NCI-H460 (cell line): ENCODE data around the gene DMKN. TPM values are rescaled to one million over a fixed set of nuclear protein-coding genes. Genes with fewer than 3 reads are reported as not detected.

Source experiments
- total RNA-seq: library from RNA; depleted of rRNA; stranded (reverse); fragments of >200 nt; shearing (Covaris generic); gene quantifications from 2 replicates; pipeline ENCODE4 v1.2.3, GENCODE V29; 2014; rRNA removed

The DMKN gene
- total RNA-seq, 1 experiment from 2014 or later: 0.40 TPM

Other genes starting within 250 kb of the DMKN start
- gene USF2, start 244.7 kb downstream of the DMKN start, total RNA-seq: 42.8 and 43.9 TPM in 2 replicates
- not detected in 2 replicates for gene HAMP, start 231.1 kb downstream of the DMKN start, total RNA-seq
- not detected in 2 replicates for gene MAG, start 221.5 kb downstream of the DMKN start, total RNA-seq
- not detected in 2 replicates for gene CD22, start 184.5 kb downstream of the DMKN start, total RNA-seq
- not detected in 2 replicates for gene FFAR1, start 165.7 kb downstream of the DMKN start, total RNA-seq
- gene FFAR3, start 155.2 kb downstream of the DMKN start, total RNA-seq: not detected in 2 replicates
- not detected in 2 replicates for gene GPR42, start 142.6 kb downstream of the DMKN start, total RNA-seq
- gene FFAR2, start 65.4 kb downstream of the DMKN start, total RNA-seq: not detected in 2 replicates
- not detected in 2 replicates for gene KRTDAP, start 23.2 kb downstream of the DMKN start, total RNA-seq
- not detected in 2 replicates for gene SBSN, start 14.7 kb upstream of the DMKN start, total RNA-seq
- gene GAPDHS, start 19.8 kb upstream of the DMKN start, total RNA-seq: not detected in 2 replicates
- 231 and 277 TPM in 2 replicates for gene TMEM147, start 32.0 kb upstream of the DMKN start, total RNA-seq
- not detected in 2 replicates for gene ATP4A, start 50.0 kb upstream of the DMKN start, total RNA-seq
- not detected in 2 replicates for gene PMIS2, start 72.5 kb upstream of the DMKN start, total RNA-seq
- 8.6 and 9.9 TPM in 2 replicates for gene HAUS5, start 99.1 kb upstream of the DMKN start, total RNA-seq
- 72.5 and 80.0 TPM in 2 replicates for gene RBM42, start 115.4 kb upstream of the DMKN start, total RNA-seq
- 0.30 TPM in 1 of 2 replicates, not detected in the other for gene ETV2, start 128.1 kb upstream of the DMKN start, total RNA-seq
- gene COX6B1, start 134.7 kb upstream of the DMKN start, total RNA-seq: 297 and 343 TPM in 2 replicates
- gene UPK1A, start 152.9 kb upstream of the DMKN start, total RNA-seq: 0.25 TPM in 1 of 2 replicates, not detected in the other
- gene ZBTB32, start 190.9 kb upstream of the DMKN start, total RNA-seq: not detected in 2 replicates
- gene KMT2B, start 204.4 kb upstream of the DMKN start, total RNA-seq: 7.7 and 9.4 TPM in 2 replicates
- 0.49 and 1.6 TPM in 2 replicates for gene IGFLR1, start 228.8 kb upstream of the DMKN start, total RNA-seq
- gene U2AF1L4, start 231.8 kb upstream of the DMKN start, total RNA-seq: 21.0 and 21.8 TPM in 2 replicates
- 63.8 and 70.6 TPM in 2 replicates for gene PSENEN, start 232.0 kb upstream of the DMKN start, total RNA-seq
- 7.0 and 8.4 TPM in 2 replicates for gene LIN37, start 234.9 kb upstream of the DMKN start, total RNA-seq
- gene HSPB6, start 243.4 kb upstream of the DMKN start, total RNA-seq: 3.7 and 6.7 TPM in 2 replicates
- gene PROSER3, start 244.5 kb upstream of the DMKN start, total RNA-seq: 7.4 and 8.0 TPM in 2 replicates